HEK293 (cell line): ENCODE results near the gene CRYBG1.
"Not testable (repeated sequence)": the region's sequence is repeated elsewhere in the genome, so short reads cannot be mapped to it uniquely, and the experiment has no call there.

Experiments used
- TF ChIP-seq, protein P1 (sequence below): fragments of 450-650 bp; IDR thresholded peaks from 2 replicates; pipeline ENCODE4 v1.5.1; 2018; ENCODE audit warnings: missing biosample characterization, missing genetic modification characterization
- TF ChIP-seq, protein P2 (sequence below): fragments of 450-650 bp; formaldehyde crosslinking; IDR thresholded peaks from 2 replicates; pipeline ENCODE4 v1.5.1; 2016; ENCODE audit warnings: missing biosample characterization, missing genetic modification characterization

DNA sequence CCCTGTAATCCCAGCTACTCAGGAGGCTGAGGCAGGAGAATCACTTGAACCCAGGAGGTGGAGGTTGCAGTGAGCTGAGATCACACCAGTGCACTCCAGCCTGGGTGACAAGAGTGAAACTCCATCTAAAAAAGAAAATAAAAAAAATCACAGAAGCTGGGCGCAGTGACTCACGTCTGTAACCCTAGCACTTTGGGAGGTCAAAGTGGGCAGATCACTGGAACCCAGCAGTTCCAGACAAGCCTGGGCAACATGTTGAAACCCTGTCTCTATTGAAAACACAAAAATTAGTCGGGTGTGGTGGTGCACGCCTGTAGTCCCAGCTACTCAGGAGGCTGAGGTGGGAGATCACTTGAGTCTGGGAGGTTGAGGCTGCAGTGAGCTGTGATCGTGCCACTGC is 199.1 kb downstream of the CRYBG1 start:
- TF ChIP-seq, protein P1, sequence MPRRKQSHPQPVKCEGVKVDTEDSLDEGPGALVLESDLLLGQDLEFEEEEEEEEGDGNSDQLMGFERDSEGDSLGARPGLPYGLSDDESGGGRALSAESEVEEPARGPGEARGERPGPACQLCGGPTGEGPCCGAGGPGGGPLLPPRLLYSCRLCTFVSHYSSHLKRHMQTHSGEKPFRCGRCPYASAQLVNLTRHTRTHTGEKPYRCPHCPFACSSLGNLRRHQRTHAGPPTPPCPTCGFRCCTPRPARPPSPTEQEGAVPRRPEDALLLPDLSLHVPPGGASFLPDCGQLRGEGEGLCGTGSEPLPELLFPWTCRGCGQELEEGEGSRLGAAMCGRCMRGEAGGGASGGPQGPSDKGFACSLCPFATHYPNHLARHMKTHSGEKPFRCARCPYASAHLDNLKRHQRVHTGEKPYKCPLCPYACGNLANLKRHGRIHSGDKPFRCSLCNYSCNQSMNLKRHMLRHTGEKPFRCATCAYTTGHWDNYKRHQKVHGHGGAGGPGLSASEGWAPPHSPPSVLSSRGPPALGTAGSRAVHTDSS (tag by site-specific recombination) = not testable (repeated sequence)
- TF ChIP-seq, protein P2, sequence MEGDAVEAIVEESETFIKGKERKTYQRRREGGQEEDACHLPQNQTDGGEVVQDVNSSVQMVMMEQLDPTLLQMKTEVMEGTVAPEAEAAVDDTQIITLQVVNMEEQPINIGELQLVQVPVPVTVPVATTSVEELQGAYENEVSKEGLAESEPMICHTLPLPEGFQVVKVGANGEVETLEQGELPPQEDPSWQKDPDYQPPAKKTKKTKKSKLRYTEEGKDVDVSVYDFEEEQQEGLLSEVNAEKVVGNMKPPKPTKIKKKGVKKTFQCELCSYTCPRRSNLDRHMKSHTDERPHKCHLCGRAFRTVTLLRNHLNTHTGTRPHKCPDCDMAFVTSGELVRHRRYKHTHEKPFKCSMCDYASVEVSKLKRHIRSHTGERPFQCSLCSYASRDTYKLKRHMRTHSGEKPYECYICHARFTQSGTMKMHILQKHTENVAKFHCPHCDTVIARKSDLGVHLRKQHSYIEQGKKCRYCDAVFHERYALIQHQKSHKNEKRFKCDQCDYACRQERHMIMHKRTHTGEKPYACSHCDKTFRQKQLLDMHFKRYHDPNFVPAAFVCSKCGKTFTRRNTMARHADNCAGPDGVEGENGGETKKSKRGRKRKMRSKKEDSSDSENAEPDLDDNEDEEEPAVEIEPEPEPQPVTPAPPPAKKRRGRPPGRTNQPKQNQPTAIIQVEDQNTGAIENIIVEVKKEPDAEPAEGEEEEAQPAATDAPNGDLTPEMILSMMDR (tag by site-specific recombination) = not testable (repeated sequence)
